Measurements from ENCODE around the gene IMPDH2.
"Not testable (repeated sequence)": the region's sequence is repeated elsewhere in the genome, so short reads cannot be mapped to it uniquely, and the experiment has no call there.

The IMPDH2 gene

GRCh38 chr3:49021213-49021812 is 7.9 kb downstream of the IMPDH2 start:
- peak; percentile 97 for DNase-seq

- peak; percentile 20 for DNase-seq
Measured at GRCh38 chr3:49020330-49021212, 8.6 kb downstream of the IMPDH2 start.

DNA sequence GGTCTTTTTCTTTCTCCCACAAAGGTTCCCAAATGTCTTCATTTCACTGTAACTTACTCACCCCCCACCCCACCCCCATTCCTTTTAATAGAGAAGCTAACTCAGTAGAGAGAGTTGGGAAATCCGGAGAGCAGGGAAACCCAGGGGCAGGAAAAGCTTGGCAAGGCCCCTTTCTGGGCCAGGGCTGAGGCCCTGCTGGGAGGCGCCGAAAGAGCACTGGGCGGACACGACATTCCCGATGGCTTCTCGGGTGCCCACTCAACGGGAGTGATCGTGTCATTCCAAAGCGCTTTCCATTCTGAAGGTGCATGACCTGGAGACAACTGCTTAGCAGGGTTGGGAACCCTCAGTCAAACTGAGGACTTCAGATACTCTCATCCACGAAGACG is 9.3 kb downstream of the IMPDH2 start:
- DNase-seq: no peak

GRCh38 chr3:49018707-49019006 is 10.5 kb downstream of the IMPDH2 start:
- no peak for DNase-seq

- DNase-seq: peak; percentile 81
Measured at GRCh38 chr3:49017971-49018706, 11.1 kb downstream of the IMPDH2 start, which contains the start of gene DALRD3. Gene DALRD3, minus strand, starts transcription at chr3:49018580. Its CDS starts 16 bp downstream, at chr3:49018564.

GRCh38 chr3:49017229-49017970 is 11.8 kb downstream of the IMPDH2 start:
- DNase-seq: peak; percentile 44

- DNase-seq: no peak
Measured at GRCh38 chr3:49016414-49017228, 12.6 kb downstream of the IMPDH2 start.

- DNase-seq: no peak
Measured at GRCh38 chr3:49015765-49016164, 13.4 kb downstream of the IMPDH2 start.

- DNase-seq: no peak
Measured at GRCh38 chr3:49015072-49015471, 14.1 kb downstream of the IMPDH2 start.

GRCh38 chr3:49013738-49014660 is 15.2 kb downstream of the IMPDH2 start:
- DNase-seq: peak; percentile 21

- no peak for DNase-seq
Measured at GRCh38 chr3:49013113-49013737, 16.0 kb downstream of the IMPDH2 start.

DNA sequence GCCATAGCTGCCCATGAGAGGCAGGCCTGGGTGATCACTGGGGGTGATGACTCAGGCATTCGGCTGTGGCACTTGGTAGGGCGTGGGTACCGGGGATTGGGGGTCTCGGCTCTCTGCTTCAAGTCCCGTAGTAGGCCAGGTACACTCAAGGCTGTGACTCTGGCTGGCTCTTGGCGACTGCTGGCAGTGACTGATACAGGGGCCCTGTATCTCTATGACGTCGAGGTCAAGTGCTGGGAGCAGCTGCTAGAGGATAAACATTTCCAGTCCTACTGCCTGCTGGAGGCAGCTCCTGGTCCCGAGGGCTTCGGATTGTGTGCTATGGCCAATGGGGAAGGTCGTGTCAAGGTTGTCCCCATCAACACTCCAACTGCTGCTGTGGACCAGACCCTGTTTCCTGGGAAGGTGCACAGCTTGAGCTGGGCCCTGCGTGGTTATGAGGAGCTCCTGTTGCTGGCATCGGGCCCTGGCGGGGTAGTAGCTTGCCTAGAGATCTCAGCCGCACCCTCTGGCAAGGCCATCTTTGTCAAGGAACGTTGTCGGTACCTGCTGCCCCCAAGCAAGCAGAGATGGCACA is 16.7 kb downstream of the IMPDH2 start:
- no peak for DNase-seq

DNA sequence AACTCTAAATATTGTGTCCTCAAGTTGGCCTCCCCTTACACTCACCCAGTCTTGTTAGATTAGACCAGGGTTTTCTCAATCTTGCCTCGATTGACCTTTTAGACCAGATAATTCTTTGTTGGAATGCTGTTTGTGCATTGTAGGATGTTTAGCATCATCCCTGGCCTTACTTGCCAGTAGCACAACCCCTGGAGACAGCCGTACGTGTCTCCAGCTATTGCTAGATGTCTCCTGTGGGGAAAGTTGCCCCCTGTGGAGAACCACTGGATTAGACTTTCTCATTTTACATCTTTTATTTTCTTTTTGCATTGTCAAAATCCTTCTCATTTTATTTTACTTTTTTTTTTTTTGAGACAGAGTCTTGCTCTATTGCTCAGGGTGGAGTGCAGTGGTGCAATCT is 19.8 kb downstream of the IMPDH2 start:
- DNase-seq: no peak

- DNase-seq: not testable (repeated sequence)
Measured at GRCh38 chr3:49008627-49009026, 20.6 kb downstream of the IMPDH2 start.

GRCh38 chr3:49007771-49008528 is 21.2 kb downstream of the IMPDH2 start:
- peak; percentile 76 for DNase-seq

DNA sequence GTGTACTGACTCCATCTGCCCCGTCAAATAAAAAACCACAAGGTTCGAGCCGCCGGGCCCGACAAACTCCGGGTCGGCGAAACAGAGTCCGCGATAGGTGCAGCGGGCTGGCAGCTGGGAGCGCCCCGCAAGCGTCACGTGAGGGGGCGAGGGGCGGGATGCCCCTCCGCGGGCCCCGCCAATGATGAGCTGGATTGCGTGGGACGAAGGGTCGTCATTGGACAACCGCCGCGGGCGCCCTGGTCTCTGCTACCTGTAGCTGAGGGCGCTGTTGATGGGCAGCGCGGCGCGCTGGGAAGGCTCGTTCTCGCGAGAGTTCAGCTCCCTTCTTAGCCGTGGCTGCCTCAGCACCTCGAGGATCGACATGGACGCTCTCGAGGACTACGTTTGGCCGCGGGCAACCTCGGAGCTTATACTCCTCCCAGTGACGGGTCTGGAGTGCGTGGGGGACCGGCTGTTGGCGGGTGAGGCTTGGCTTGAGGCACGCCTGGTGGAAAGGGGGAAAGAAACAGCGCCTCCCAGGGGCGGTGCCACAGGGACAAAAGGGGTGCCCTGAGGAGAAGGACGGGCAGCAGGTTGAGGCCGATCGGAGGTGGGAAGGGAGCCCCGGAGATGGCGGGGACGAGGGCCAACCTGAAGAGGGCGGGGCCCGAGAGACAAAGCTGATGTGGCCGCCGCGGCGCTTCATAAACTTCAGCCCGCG is 22.0 kb downstream of the IMPDH2 start, which contains the start of gene WDR6:
TSS of gene WDR6 (plus strand) at position 324 of the 703 bp plus-strand sequence. CDS start at position 365, 41 bp downstream.
- peak; percentile 96 for DNase-seq

- peak; percentile 7 for DNase-seq
Measured at GRCh38 chr3:49006408-49007067, 22.7 kb downstream of the IMPDH2 start.

DNA sequence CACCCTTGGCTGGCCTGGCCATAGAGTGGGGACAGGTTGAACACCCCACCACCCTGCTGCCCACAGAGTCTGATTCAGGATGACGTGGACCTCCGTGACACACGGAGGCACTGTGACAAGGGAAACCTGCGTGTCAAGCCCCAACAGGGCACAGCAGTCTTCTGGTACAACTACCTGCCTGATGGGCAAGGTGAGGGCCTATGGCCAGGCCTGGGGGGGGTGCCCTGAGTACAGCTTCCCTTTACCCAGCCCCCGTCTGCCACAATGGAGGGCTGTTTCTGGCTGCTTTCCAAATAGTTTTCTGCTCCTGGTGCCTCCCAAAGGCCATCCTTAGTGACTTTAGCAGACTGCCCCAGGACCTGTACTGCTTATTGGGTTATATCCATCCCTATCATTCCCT is 23.2 kb downstream of the IMPDH2 start:
- no peak for DNase-seq
